H1 (cell line): ENCODE data around the gene P2RX6. TPM values are rescaled to one million over a fixed set of nuclear protein-coding genes. Genes with fewer than 3 reads are reported as not detected.

Experiments
- CHD2 ChIP-seq: IDR thresholded peaks from 2 replicates; pipeline ENCODE4 v1.6.1; 2012; ENCODE audit warnings: low read length, improper control_type of control experiment
- POLR2A ChIP-seq, 2 experiments: IDR thresholded peaks; 1 replicate in 1 of 2; 2 replicates in 1 of 2; pipeline ENCODE4 v1.6.1; 2011; ENCODE audit warnings: low read depth in 2 of 2, low read length in 2 of 2, mild to moderate bottlenecking in 2 of 2; ENCODE audit errors: control extremely low read depth in 1 of 2
- TBP ChIP-seq: IDR thresholded peaks from 2 replicates; pipeline ENCODE4 v1.6.1; 2011; ENCODE audit warnings: low read depth, low read length, improper control_type of control experiment
- polyA plus RNA-seq, 7 experiments: library from polyadenylated mRNA; depleted of rRNA in 3 of 7; stranded (reverse) in 5 of 7; unstranded in 2 of 7; fragments of >200 nt in 5 of 7; fragments of 200-250 nt in 2 of 7; gene quantifications; 1 replicate in 5 of 7; 2 replicates in 1 of 7; 4 replicates in 1 of 7; pipeline versions ENCODE4 v1.2.1 to v1.2.3, GENCODE V29; 2011 to 2013; ENCODE audit warnings: missing spikeins in 2 of 7, mixed read lengths in 2 of 7
- total RNA-seq: library from RNA; stranded (reverse); fragmentation: NEBNext Ultra II Directional; extraction: Animal tissue kit (Norgen Biotek cat#: 25700); gene quantifications from 2 replicates; pipeline ENCODE4 v1.2.1, GENCODE V29; 2021

The P2RX6 gene
- total and polyA plus RNA-seq, 2 of the 8 experiments (the other 6 are each of a cell fraction or from before 2014, with no cell fraction given) = 0.09 TPM; not detected in 1

- TF ChIP-seq CHD2 = no peak
- TF ChIP-seq TBP = no peak
- no peak for TF ChIP-seq POLR2A (IDR thresholded peaks at IDR 0.05; ENCODE audit: control extremely low read depth in 1 of 2, low read depth in 2 of 2, low read length in 2 of 2)
These were observed 39.2 kb downstream of the P2RX6 start (continued) for GRCh38 chr22:21054046-21054713.
